HepG2 (cell line): ENCODE measurements around the gene FKBP14. TPM values are rescaled to one million over a fixed set of nuclear protein-coding genes. Genes with fewer than 3 reads are reported as not detected.

Source experiments
- DMTF1 ChIP-seq: sonication (generic); formaldehyde crosslinking; IDR thresholded peaks from 2 replicates; pipeline ENCODE4 v1.4.0; 2020; ENCODE audit warnings: mild to moderate bottlenecking, missing genetic modification reagents
- KAT8 ChIP-seq: IDR thresholded peaks from 2 replicates; pipeline ENCODE4 v1.6.1; 2016; ENCODE audit warnings: missing genetic modification reagents, missing compliant biosample characterization
- PRDM15 ChIP-seq: sonication (generic); formaldehyde crosslinking; IDR thresholded peaks from 2 replicates; pipeline ENCODE4 v1.4.0; 2020; ENCODE audit warnings: missing genetic modification reagents
- PRMT3 ChIP-seq: sonication (generic); formaldehyde crosslinking; IDR thresholded peaks from 2 replicates; pipeline ENCODE4 v1.8.1; 2022; ENCODE audit warnings: low read depth, mild to moderate bottlenecking, moderate library complexity, missing genetic modification reagents, borderline replicate concordance
- TAF15 ChIP-seq: fragments of 200-400 bp; formaldehyde crosslinking; IDR thresholded peaks from one replicate; pipeline ENCODE4 v1.6.1; 2018; ENCODE audit warnings: mild to moderate bottlenecking, low read depth, low read length; ENCODE audit not compliant: poor library complexity, severe bottlenecking
- XRCC5 ChIP-seq: fragments of 200-400 bp; formaldehyde crosslinking; optimal IDR thresholded peaks from 2 replicates; pipeline ENCODE3; 2017; ENCODE audit warnings: mild to moderate bottlenecking, low read length
- ZBTB1 ChIP-seq: sonication (generic); formaldehyde crosslinking; IDR thresholded peaks from 2 replicates; pipeline ENCODE4 v1.4.0; 2020; ENCODE audit warnings: missing genetic modification reagents, borderline replicate concordance
- ZNF30 ChIP-seq: sonication (generic); formaldehyde crosslinking; IDR thresholded peaks from 2 replicates; pipeline ENCODE4 v1.5.0; 2020; ENCODE audit warnings: mild to moderate bottlenecking, missing genetic modification reagents
- ZNF367 ChIP-seq: sonication (generic); formaldehyde crosslinking; IDR thresholded peaks from 2 replicates; pipeline ENCODE4 v1.4.0; 2020; ENCODE audit warnings: missing genetic modification reagents, borderline replicate concordance
- ZNF441 ChIP-seq: sonication (generic); formaldehyde crosslinking; IDR thresholded peaks from 2 replicates; pipeline ENCODE4 v1.7.0; 2021; ENCODE audit warnings: missing genetic modification reagents, borderline replicate concordance
- ZNF780A ChIP-seq: sonication (generic); formaldehyde crosslinking; IDR thresholded peaks from 2 replicates; pipeline ENCODE4 v1.8.0; 2022; ENCODE audit warnings: mild to moderate bottlenecking, missing genetic modification reagents, moderate library complexity
- polyA plus RNA-seq, 8 experiments: library from polyadenylated mRNA; depleted of rRNA in 3 of 8; stranded (reverse) in 7 of 8; unstranded in 1 of 8; fragments of >200 nt; fragmentation: Illumina TruSeq in 4 of 8; extraction: Trizol in 4 of 8; gene quantifications; 2 replicates each; pipeline versions ENCODE4 v1.2.1 to v1.2.3, GENCODE V29; 2011 to 2016; ENCODE audit warnings: low read depth in 4 of 8, missing spikeins in 1 of 8, mixed read lengths in 1 of 8; ENCODE audit not compliant: insufficient read depth in 1 of 8
- total RNA-seq, 5 experiments: library from RNA; depleted of rRNA; stranded (reverse); fragments of >200 nt; fragmentation: Illumina TruSeq; extraction: Trizol; gene quantifications; 2 replicates each; pipeline ENCODE4 v1.2.3, GENCODE V29; 2016; ENCODE audit warnings: low read depth in 1 of 5
- TF ChIP-seq, protein P1 (sequence below): sonication (generic); formaldehyde crosslinking; IDR thresholded peaks from 2 replicates; pipeline ENCODE4 v1.4.0; 2020; ENCODE audit warnings: missing genetic modification reagents, borderline replicate concordance
- TF ChIP-seq, protein P2 (sequence below): sonication (generic); formaldehyde crosslinking; conservative IDR thresholded peaks from 2 replicates; pipeline ENCODE4 v1.8.0; 2022; ENCODE audit warnings: mild to moderate bottlenecking, moderate library complexity, missing genetic modification reagents
- TF ChIP-seq, protein P3 (sequence below): sonication (generic); formaldehyde crosslinking; IDR thresholded peaks from 2 replicates; pipeline ENCODE4 v1.5.0; 2020; ENCODE audit warnings: missing genetic modification reagents

Gene FKBP14
- total and polyA plus RNA-seq, 2 of the 13 experiments (the other 11 are each of a cell fraction or from before 2014, with no cell fraction given) = 20.0 to 32.3 TPM

DNA sequence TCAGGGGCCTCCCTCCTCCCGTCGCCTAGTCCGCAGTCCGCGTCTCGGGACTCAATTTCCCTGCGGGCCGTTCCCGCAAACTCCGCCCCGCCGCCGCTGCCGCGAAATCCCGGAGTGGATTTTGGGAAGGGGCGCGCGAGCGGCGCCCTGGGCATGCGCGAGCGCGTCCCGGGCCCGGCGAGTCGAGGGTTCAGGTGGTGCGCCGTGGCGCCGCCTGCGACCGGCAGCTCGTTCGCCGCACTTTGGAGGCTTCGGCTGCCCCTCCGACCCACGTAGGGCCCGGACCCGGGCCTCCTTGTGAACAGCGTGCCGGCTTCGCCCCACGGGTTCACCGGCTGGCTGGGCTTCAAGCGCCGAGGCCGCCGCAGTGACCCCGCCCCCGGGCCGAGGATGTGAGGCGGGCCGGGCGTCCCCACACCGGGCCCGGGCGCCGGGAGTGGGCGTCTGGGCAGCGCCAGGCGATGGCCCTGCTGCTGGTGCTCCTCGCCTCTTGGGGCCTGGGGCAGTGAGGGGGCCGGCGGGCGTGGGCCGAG lies 1.8 kb upstream of the FKBP14 start, which contains the start of gene PLEKHA8 (continued):
- no peak for TF ChIP-seq ZBTB1 (CRISPR knock-in tag)
- TF ChIP-seq, protein P1, sequence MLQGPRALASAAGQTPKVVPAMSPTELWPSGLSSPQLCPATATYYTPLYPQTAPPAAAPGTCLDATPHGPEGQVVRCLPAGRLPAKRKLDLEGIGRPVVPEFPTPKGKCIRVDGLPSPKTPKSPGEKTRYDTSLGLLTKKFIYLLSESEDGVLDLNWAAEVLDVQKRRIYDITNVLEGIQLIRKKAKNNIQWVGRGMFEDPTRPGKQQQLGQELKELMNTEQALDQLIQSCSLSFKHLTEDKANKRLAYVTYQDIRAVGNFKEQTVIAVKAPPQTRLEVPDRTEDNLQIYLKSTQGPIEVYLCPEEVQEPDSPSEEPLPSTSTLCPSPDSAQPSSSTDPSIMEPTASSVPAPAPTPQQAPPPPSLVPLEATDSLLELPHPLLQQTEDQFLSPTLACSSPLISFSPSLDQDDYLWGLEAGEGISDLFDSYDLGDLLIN (CRISPR knock-in tag) = no peak
- TF ChIP-seq, protein P2, sequence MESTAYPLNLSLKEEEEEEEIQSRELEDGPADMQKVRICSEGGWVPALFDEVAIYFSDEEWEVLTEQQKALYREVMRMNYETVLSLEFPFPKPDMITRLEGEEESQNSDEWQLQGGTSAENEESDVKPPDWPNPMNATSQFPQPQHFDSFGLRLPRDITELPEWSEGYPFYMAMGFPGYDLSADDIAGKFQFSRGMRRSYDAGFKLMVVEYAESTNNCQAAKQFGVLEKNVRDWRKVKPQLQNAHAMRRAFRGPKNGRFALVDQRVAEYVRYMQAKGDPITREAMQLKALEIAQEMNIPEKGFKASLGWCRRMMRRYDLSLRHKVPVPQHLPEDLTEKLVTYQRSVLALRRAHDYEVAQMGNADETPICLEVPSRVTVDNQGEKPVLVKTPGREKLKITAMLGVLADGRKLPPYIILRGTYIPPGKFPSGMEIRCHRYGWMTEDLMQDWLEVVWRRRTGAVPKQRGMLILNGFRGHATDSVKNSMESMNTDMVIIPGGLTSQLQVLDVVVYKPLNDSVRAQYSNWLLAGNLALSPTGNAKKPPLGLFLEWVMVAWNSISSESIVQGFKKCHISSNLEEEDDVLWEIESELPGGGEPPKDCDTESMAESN (CRISPR knock-in tag) = peak; percentile 76
- peak; percentile 66 for TF ChIP-seq TAF15
- TF ChIP-seq PRDM15 (CRISPR knock-in tag) = peak; percentile 99
- TF ChIP-seq XRCC5 = peak; percentile 91
- no peak for TF ChIP-seq ZNF441 (CRISPR knock-in tag)
- no peak for TF ChIP-seq ZNF30 (CRISPR knock-in tag)
- TF ChIP-seq, protein P3, sequence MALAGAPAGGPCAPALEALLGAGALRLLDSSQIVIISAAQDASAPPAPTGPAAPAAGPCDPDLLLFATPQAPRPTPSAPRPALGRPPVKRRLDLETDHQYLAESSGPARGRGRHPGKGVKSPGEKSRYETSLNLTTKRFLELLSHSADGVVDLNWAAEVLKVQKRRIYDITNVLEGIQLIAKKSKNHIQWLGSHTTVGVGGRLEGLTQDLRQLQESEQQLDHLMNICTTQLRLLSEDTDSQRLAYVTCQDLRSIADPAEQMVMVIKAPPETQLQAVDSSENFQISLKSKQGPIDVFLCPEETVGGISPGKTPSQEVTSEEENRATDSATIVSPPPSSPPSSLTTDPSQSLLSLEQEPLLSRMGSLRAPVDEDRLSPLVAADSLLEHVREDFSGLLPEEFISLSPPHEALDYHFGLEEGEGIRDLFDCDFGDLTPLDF (CRISPR knock-in tag) = 0 out of 2 replicates have a peak, but pooled peaks have one; percentile 51
- TF ChIP-seq ZNF367 (CRISPR knock-in tag) = no peak; the same call in 1 of the 2 replicates
- peak; percentile 78; the same call in 1 of the 2 replicates for TF ChIP-seq KAT8 (CRISPR knock-in tag)
- TF ChIP-seq DMTF1 (CRISPR knock-in tag) = 0 out of 2 replicates have a peak, but pooled peaks have one; percentile 42
- no peak for TF ChIP-seq ZNF780A (CRISPR knock-in tag)
- TF ChIP-seq PRMT3 = no peak
